Astrocyte (in vitro differentiated cells and primary cell): ENCODE results near the gene SOX15. TPM values are rescaled to one million over a fixed set of nuclear protein-coding genes. Genes with fewer than 3 reads are reported as not detected.

Experiments used
- DNase-seq: peaks from one replicate; pipeline ENCODE4 v3.0.0-alpha.2; 2010; ENCODE audit warnings: low read depth
- FAIRE-seq: peaks from 2 replicates; lab custom pipeline; 2011; peaks lifted over from hg19 to GRCh38; lab: Jason Lieb, UNC
- H2AFZ ChIP-seq: 2 replicates; pipeline ENCODE4 v1.6.0; 2012; ENCODE audit warnings: low read depth, low read length, inconsistent platforms
- H3K27ac ChIP-seq: 2 replicates; pipeline ENCODE4 v1.5.1; 2011; ENCODE audit warnings: low read depth, low read length, inconsistent platforms
- H3K27me3 ChIP-seq: 2 replicates; pipeline ENCODE4 v1.6.0; 2011; ENCODE audit warnings: low read length, inconsistent platforms; ENCODE audit not compliant: insufficient read depth
- H3K36me3 ChIP-seq: 2 replicates; pipeline ENCODE4 v1.5.1; 2011; ENCODE audit warnings: low read length, inconsistent platforms; ENCODE audit not compliant: insufficient read depth
- H3K4me1 ChIP-seq: 2 replicates; pipeline ENCODE4 v1.5.1; 2011; ENCODE audit warnings: low read length, inconsistent platforms; ENCODE audit not compliant: insufficient read depth
- H3K4me2 ChIP-seq: 2 replicates; pipeline ENCODE4 v1.6.0; 2012; ENCODE audit warnings: low read length, inconsistent platforms
- H3K4me3 ChIP-seq: 2 replicates; pipeline ENCODE4 v1.5.1; 2011; ENCODE audit warnings: low read depth, mild to moderate bottlenecking, low read length, inconsistent platforms; ENCODE audit not compliant: insufficient read depth
- H3K79me2 ChIP-seq: 2 replicates; pipeline ENCODE4 v1.6.0; 2012; ENCODE audit warnings: mild to moderate bottlenecking, low read length, inconsistent platforms; ENCODE audit not compliant: insufficient read depth
- H3K9ac ChIP-seq: 2 replicates; pipeline ENCODE4 v1.6.0; 2012; ENCODE audit warnings: mild to moderate bottlenecking, low read length, inconsistent platforms
- H3K9me3 ChIP-seq: 2 replicates; pipeline ENCODE4 v1.5.1; 2012; ENCODE audit warnings: low read depth, mild to moderate bottlenecking, low read length, inconsistent platforms; ENCODE audit not compliant: insufficient read depth
- H4K20me1 ChIP-seq: 2 replicates; pipeline ENCODE4 v1.6.0; 2012; ENCODE audit warnings: low read length, inconsistent platforms; ENCODE audit not compliant: insufficient read depth
- H3K27ac Mint-ChIP-seq: one replicate; pipeline ENCODE4 v1.8.0; 2021; ENCODE audit warnings: mild to moderate bottlenecking, mixed read lengths; ENCODE audit not compliant: unreplicated experiment
- H3K27me3 Mint-ChIP-seq: one replicate; pipeline ENCODE4 v1.8.0; 2021; ENCODE audit warnings: low read depth, mixed read lengths; ENCODE audit not compliant: unreplicated experiment
- H3K36me3 Mint-ChIP-seq: one replicate; pipeline ENCODE4 v1.8.0; 2021; ENCODE audit warnings: low read depth, mixed read lengths; ENCODE audit not compliant: unreplicated experiment
- H3K4me1 Mint-ChIP-seq: one replicate; pipeline ENCODE4 v1.8.0; 2021; ENCODE audit warnings: low read depth, mixed read lengths; ENCODE audit not compliant: unreplicated experiment
- H3K4me3 Mint-ChIP-seq: one replicate; pipeline ENCODE4 v1.8.0; 2021; ENCODE audit warnings: mild to moderate bottlenecking, moderate library complexity, mixed read lengths; ENCODE audit not compliant: unreplicated experiment
- H3K9me3 Mint-ChIP-seq: one replicate; pipeline ENCODE4 v1.8.0; 2021; ENCODE audit warnings: mild to moderate bottlenecking, mixed read lengths; ENCODE audit not compliant: unreplicated experiment
- EZH2 ChIP-seq: IDR thresholded peaks from 2 replicates; pipeline ENCODE4 v1.6.1; 2012; ENCODE audit warnings: mild to moderate bottlenecking, low read length, inconsistent platforms; ENCODE audit not compliant: insufficient read depth
- total RNA-seq: library from RNA; stranded (reverse); gene quantifications from 2 replicates; pipeline ENCODE4 v1.2.1, GENCODE V29; 2021
- TF ChIP-seq, protein P1 (sequence below): IDR thresholded peaks from 2 replicates; pipeline ENCODE4 v1.5.1; 2011; ENCODE audit warnings: low read depth, mild to moderate bottlenecking, inconsistent platforms, low read length, moderate library complexity; ENCODE audit not compliant: insufficient read depth

SOX15 gene
- total RNA-seq, 1 donor from 2014 or later, result 4.0 TPM

GRCh38 chr17:7593296-7593695 lies 3.4 kb upstream of the SOX15 start:
- Histone ChIP-seq H3K27ac (no peak overlapping the region), H3K79me2 (peaks cover 19% of the 10 kb centered on the region), H4K20me1 (peaks cover 37% of the 10 kb centered on the region), H3K4me1 (peaks cover 30% of the 10 kb centered on the region), H3K4me2 (no peak overlapping the region), H2AFZ (no peak overlapping the region), H3K9ac (no peak overlapping the region), H3K9me3 (no peaks in the 10 kb centered on the region), H3K27me3 (no peaks in the 10 kb centered on the region), H3K36me3 (peaks cover 44% of the 10 kb centered on the region), H3K4me3 (no peak overlapping the region)
- H3K36me3 Mint-ChIP-seq, result peaks cover 30% of the 10 kb centered on the region
- peak overlapping the region; percentile 87 for H3K27ac Mint-ChIP-seq
- no peak for DNase-seq
- H3K4me1 Mint-ChIP-seq, result peaks cover 19% of the 10 kb centered on the region
- H3K9me3 Mint-ChIP-seq, result no peaks in the 10 kb centered on the region
- no peak for FAIRE-seq
- no peaks in the 10 kb centered on the region for H3K27me3 Mint-ChIP-seq
- TF ChIP-seq, protein P1, sequence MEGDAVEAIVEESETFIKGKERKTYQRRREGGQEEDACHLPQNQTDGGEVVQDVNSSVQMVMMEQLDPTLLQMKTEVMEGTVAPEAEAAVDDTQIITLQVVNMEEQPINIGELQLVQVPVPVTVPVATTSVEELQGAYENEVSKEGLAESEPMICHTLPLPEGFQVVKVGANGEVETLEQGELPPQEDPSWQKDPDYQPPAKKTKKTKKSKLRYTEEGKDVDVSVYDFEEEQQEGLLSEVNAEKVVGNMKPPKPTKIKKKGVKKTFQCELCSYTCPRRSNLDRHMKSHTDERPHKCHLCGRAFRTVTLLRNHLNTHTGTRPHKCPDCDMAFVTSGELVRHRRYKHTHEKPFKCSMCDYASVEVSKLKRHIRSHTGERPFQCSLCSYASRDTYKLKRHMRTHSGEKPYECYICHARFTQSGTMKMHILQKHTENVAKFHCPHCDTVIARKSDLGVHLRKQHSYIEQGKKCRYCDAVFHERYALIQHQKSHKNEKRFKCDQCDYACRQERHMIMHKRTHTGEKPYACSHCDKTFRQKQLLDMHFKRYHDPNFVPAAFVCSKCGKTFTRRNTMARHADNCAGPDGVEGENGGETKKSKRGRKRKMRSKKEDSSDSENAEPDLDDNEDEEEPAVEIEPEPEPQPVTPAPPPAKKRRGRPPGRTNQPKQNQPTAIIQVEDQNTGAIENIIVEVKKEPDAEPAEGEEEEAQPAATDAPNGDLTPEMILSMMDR, result no peak
- no peak for TF ChIP-seq EZH2
- no peak overlapping the region for H3K4me3 Mint-ChIP-seq

DNA sequence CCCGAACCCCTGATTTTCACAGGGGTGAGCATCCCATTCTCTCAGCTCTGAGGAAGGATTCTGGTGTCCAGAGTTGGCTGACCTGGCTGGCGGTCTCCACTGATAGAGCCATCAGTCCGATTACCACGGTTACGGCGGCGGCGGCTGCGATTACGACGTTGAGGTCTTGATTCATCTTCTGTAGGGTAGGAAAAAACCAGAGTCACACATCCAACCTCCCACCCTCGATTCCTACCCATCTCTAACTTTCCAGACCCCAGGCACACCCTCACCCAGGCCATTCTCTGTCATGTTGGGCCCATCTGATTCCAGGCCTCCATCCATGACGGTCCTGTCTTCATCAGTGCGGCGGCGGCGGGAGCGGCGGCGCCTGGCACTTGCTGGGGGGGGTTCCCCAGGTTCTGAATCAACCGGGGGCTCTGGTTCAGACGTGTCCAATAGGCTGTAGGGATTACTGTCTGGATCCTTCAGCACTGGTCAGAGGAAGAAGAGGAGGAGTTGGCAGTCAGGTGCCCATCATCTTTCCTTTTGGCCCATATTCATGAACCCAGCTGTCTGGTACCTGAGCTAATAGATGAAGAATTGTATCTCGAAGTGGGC lies 2.6 kb upstream of the SOX15 start:
- Histone ChIP-seq H3K4me2 (no peak overlapping the region), H3K9ac (no peak overlapping the region), H2AFZ (no peak overlapping the region), H3K9me3 (no peaks in the 10 kb centered on the region), H4K20me1 (peaks cover 44% of the 10 kb centered on the region), H3K36me3 (peaks cover 44% of the 10 kb centered on the region), H3K27ac (no peak overlapping the region), H3K79me2 (peaks cover 20% of the 10 kb centered on the region), H3K27me3 (no peaks in the 10 kb centered on the region), H3K4me1 (peaks cover 38% of the 10 kb centered on the region), H3K4me3 (no peak overlapping the region)
- no peaks in the 10 kb centered on the region for H3K27me3 Mint-ChIP-seq
- DNase-seq (no peak), FAIRE-seq (no peak)
- H3K4me3 Mint-ChIP-seq, result peak overlapping the region; percentile 54
- TF ChIP-seq, protein P1, result no peak
- no peak for TF ChIP-seq EZH2
- peaks cover 30% of the 10 kb centered on the region for H3K36me3 Mint-ChIP-seq
- no peaks in the 10 kb centered on the region for H3K9me3 Mint-ChIP-seq
- H3K4me1 Mint-ChIP-seq, result peaks cover 27% of the 10 kb centered on the region
- H3K27ac Mint-ChIP-seq, result peak overlapping the region; percentile 20

- no peak for FAIRE-seq
- Histone ChIP-seq H3K27me3 (no peaks in the 10 kb centered on the region), H4K20me1 (peaks cover 45% of the 10 kb centered on the region), H3K9me3 (no peaks in the 10 kb centered on the region), H3K79me2 (peaks cover 21% of the 10 kb centered on the region), H3K4me1 (peaks cover 46% of the 10 kb centered on the region), H3K4me3 (no peak overlapping the region), H3K36me3 (peaks cover 38% of the 10 kb centered on the region), H3K4me2 (no peak overlapping the region), H3K27ac (no peak overlapping the region), H3K9ac (peak overlapping the region; percentile 76), H2AFZ (no peak overlapping the region)
- peaks cover 36% of the 10 kb centered on the region for H3K4me1 Mint-ChIP-seq
- no peak overlapping the region for H3K4me3 Mint-ChIP-seq
- H3K9me3 Mint-ChIP-seq, result no peaks in the 10 kb centered on the region
- no peak for TF ChIP-seq EZH2
- TF ChIP-seq, protein P1, result no peak
- H3K27me3 Mint-ChIP-seq, result no peaks in the 10 kb centered on the region
- no peak for DNase-seq
- H3K36me3 Mint-ChIP-seq, result peaks cover 30% of the 10 kb centered on the region
- H3K27ac Mint-ChIP-seq, result peak overlapping the region; percentile 85
Observed at GRCh38 chr17:7591596-7591995, 1.7 kb upstream of the SOX15 start.
